GM12872 (cell line): Measurements from ENCODE around the gene SALL3.

Source experiments
- TF ChIP-seq, protein P1 (sequence below): IDR thresholded peaks from 3 replicates; pipeline ENCODE4 v1.5.1; 2011; ENCODE audit warnings: low read depth, mild to moderate bottlenecking, low read length, moderate library complexity; ENCODE audit not compliant: insufficient read depth

SALL3 gene

GRCh38 chr18:78967692-78968091 lies 11.9 kb upstream of the SALL3 start:
- TF ChIP-seq, protein P1, sequence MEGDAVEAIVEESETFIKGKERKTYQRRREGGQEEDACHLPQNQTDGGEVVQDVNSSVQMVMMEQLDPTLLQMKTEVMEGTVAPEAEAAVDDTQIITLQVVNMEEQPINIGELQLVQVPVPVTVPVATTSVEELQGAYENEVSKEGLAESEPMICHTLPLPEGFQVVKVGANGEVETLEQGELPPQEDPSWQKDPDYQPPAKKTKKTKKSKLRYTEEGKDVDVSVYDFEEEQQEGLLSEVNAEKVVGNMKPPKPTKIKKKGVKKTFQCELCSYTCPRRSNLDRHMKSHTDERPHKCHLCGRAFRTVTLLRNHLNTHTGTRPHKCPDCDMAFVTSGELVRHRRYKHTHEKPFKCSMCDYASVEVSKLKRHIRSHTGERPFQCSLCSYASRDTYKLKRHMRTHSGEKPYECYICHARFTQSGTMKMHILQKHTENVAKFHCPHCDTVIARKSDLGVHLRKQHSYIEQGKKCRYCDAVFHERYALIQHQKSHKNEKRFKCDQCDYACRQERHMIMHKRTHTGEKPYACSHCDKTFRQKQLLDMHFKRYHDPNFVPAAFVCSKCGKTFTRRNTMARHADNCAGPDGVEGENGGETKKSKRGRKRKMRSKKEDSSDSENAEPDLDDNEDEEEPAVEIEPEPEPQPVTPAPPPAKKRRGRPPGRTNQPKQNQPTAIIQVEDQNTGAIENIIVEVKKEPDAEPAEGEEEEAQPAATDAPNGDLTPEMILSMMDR: no peak

DNA sequence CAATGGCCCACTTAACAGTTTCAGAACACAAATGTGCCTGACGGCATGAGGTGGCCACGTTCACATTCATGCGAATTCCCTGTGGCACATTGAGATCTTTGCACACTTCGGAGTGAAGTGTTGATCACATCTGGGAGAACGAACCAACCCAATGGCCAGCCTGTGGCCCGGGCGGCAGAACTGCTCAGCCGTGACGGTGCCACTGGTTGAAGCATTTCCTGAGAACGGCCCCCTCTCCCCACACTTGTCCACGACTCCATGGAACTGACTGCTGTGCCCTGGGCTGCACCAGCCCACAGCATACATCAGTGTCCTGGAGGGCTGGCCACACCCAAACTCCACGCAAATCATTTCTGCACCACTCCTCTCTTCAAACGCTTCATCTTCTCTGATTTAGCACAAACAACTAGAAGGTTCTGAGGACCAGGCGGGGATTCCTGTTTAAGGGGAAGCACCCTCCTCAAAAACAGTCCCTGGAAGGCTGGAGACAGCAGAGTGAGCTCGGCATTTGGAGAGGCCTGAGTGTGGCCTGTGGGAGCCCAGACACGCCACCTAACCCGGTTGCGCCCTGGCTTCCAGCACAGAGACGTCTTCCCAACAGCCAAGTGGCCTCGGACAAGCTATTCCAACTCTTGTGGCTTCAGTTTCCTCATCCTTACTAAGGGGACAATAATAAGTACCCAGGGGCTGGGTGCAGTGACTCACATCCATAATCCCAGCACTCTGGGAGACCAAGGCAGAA lies 9.9 kb upstream of the SALL3 start:
- TF ChIP-seq, protein P1: no peak

GRCh38 chr18:78970774-78971333 lies 8.8 kb upstream of the SALL3 start:
- TF ChIP-seq, protein P1: no peak

- TF ChIP-seq, protein P1: no peak
Measured at GRCh38 chr18:78971511-78972245, 7.9 kb upstream of the SALL3 start.

- TF ChIP-seq, protein P1: no peak
Measured at GRCh38 chr18:78972385-78972918, 7.2 kb upstream of the SALL3 start.

GRCh38 chr18:78972930-78973331 lies 6.7 kb upstream of the SALL3 start:
- TF ChIP-seq, protein P1: no peak

DNA sequence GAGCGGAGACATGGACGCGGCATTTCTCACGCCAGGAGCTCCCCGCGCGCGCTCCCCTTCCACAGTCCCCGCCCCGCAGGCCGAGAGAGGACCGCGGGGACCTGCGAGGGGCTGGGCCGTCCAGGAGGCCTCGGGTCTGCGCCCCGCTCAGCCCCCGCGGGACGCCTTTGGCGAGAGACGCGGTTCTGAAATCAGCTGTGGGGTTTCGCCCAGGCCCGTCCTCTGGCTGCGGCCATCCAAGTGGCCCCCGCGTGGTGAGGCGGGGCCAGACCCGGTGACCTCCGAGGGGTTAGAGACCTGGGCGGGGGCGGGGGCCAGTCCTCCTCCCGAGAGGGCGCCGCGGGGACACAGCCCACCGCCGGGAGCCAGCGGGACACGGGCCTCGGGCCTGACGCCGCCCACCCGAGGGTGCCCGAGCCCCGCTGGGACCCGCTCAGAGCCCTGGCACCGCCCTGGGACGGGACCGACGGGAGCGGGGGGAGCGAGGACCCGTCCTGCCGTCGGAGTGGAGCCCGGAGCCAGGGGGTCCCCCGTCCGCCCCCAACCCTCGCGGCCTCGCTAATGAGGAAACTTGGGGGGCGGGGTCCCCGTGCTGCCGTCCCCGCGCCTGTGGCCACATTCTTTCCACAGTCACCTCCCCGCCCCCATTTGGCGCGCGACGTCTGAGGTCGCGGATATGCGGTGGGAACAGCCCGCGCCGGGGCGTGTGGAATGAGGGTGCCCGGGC lies 6.1 kb upstream of the SALL3 start:
- TF ChIP-seq, protein P1: no peak
